Astrocyte (in vitro differentiated cells and primary cell): ENCODE data around the gene CFAP43.

ENCODE experiments used
- EZH2 ChIP-seq: IDR thresholded peaks from 2 replicates; pipeline ENCODE4 v1.6.1; 2012; ENCODE audit warnings: mild to moderate bottlenecking, low read length, inconsistent platforms; ENCODE audit not compliant: insufficient read depth
- TF ChIP-seq, protein P1 (sequence below): IDR thresholded peaks from 2 replicates; pipeline ENCODE4 v1.5.1; 2011; ENCODE audit warnings: low read depth, mild to moderate bottlenecking, inconsistent platforms, low read length, moderate library complexity; ENCODE audit not compliant: insufficient read depth

DNA sequence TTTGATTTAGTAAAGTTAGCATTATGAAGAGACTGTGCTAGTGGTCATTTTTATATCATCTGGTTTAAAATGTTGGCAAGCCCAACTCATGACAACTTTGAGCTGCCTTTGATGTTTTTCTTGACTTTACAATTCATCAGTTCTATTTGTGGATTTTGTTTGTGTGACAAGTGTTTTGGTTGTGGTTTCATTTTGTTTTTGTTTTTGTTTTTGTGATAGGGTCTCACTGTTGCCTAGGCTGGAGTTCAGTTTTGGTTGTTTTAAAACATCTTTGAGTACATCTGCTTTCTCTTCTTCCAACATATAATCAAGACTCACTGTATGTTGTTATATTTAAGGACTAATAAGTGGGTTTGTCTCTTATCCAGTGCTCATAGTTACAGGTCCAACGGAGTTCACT is 127.7 kb downstream of the CFAP43 start:
- TF ChIP-seq, protein P1, sequence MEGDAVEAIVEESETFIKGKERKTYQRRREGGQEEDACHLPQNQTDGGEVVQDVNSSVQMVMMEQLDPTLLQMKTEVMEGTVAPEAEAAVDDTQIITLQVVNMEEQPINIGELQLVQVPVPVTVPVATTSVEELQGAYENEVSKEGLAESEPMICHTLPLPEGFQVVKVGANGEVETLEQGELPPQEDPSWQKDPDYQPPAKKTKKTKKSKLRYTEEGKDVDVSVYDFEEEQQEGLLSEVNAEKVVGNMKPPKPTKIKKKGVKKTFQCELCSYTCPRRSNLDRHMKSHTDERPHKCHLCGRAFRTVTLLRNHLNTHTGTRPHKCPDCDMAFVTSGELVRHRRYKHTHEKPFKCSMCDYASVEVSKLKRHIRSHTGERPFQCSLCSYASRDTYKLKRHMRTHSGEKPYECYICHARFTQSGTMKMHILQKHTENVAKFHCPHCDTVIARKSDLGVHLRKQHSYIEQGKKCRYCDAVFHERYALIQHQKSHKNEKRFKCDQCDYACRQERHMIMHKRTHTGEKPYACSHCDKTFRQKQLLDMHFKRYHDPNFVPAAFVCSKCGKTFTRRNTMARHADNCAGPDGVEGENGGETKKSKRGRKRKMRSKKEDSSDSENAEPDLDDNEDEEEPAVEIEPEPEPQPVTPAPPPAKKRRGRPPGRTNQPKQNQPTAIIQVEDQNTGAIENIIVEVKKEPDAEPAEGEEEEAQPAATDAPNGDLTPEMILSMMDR, result no peak
- TF ChIP-seq EZH2, result no peak
